SU-DHL-6 (cell line): ENCODE measurements around the gene MAG.

ENCODE experiments used
- H2AFZ ChIP-seq: fragments of 200-600 bp; sonication (generic); 2 replicates; pipeline ENCODE4 v1.6.1; 2014; ENCODE audit warnings: low read depth, mild to moderate bottlenecking, moderate library complexity, mixed read lengths, antibody characterized with exemption, low read length; ENCODE audit not compliant: severe bottlenecking
- H3F3A ChIP-seq: fragments of 200-600 bp; shearing (Covaris generic); 2 replicates; pipeline ENCODE4 v1.6.0; 2016; ENCODE audit warnings: antibody characterized with exemption, mild to moderate bottlenecking; ENCODE audit not compliant: insufficient read depth
- H3K27ac ChIP-seq: fragments of 200-600 bp; sonication (generic); 2 replicates; pipeline ENCODE4 v1.5.1; 2016; ENCODE audit warnings: low read depth, mild to moderate bottlenecking, low read length, moderate library complexity, mixed read lengths
- H3K27me3 ChIP-seq: fragments of 200-600 bp; sonication (generic), shearing (Covaris generic); 2 replicates; pipeline ENCODE4 v1.6.0; 2014; ENCODE audit warnings: mild to moderate bottlenecking, low read length
- H3K36me3 ChIP-seq: fragments of 200-600 bp; sonication (generic); 2 replicates; pipeline ENCODE4 v1.6.1; 2014; ENCODE audit warnings: mild to moderate bottlenecking, low read length, mixed read lengths
- H3K4me2 ChIP-seq: fragments of 300-600, 200-600 bp; shearing (Covaris generic), sonication (generic); 2 replicates; pipeline ENCODE4 v1.6.0; 2014; ENCODE audit warnings: low read length, low read depth, mild to moderate bottlenecking; ENCODE audit not compliant: poor library complexity, severe bottlenecking
- H3K4me3 ChIP-seq: fragments of 200-600 bp; sonication (generic); 2 replicates; pipeline ENCODE4 v1.5.1; 2014; ENCODE audit warnings: antibody characterized with exemption, low read length, mild to moderate bottlenecking, mixed read lengths; ENCODE audit not compliant: insufficient read depth, poor library complexity, severe bottlenecking
- H3K79me2 ChIP-seq: fragments of 200-600 bp; sonication (generic); 2 replicates; pipeline ENCODE4 v1.6.1; 2014; ENCODE audit warnings: mild to moderate bottlenecking, low read length, moderate library complexity; ENCODE audit not compliant: insufficient read depth
- H3K9ac ChIP-seq: fragments of 200-600 bp; sonication (generic); 2 replicates; pipeline ENCODE4 v1.7.0; 2014; ENCODE audit warnings: mild to moderate bottlenecking, low read length
- H3K9me2 ChIP-seq: fragments of 200-600 bp; sonication (generic); replicated peaks from 2 replicates; pipeline ENCODE4 v1.6.1; 2014; ENCODE audit warnings: low read length; ENCODE audit not compliant: insufficient read depth
- H3K9me3 ChIP-seq: fragments of 200-600 bp; sonication (generic); 2 replicates; pipeline ENCODE4 v1.6.1; 2014; ENCODE audit warnings: low read length, mixed read lengths; ENCODE audit not compliant: insufficient read depth
- H4K20me1 ChIP-seq: fragments of 200-600 bp; sonication (generic); 2 replicates; pipeline ENCODE4 v1.6.1; 2014; ENCODE audit warnings: low read depth, mild to moderate bottlenecking, antibody characterized with exemption, low read length, moderate library complexity, mixed read lengths
- CTCF ChIP-seq: fragments of 200-600 bp; sonication (generic); IDR thresholded peaks from one replicate; pipeline ENCODE4 v1.5.1; 2017; ENCODE audit warnings: antibody characterized with exemption, mild to moderate bottlenecking, low read length, moderate library complexity; ENCODE audit not compliant: insufficient read depth, poor library complexity, severe bottlenecking
- EZH2phosphoT487 ChIP-seq: fragments of 200-600 bp; sonication (generic), shearing (Covaris generic); conservative IDR thresholded peaks from 2 replicates; pipeline ENCODE4 v1.6.1; 2018; ENCODE audit warnings: mild to moderate bottlenecking, antibody characterized with exemption, low read length, moderate library complexity, mixed read lengths

The MAG gene

GRCh38 chr19:35331551-35332214, 39.7 kb downstream of the MAG start:
- peak overlapping the region; percentile 96 for H3K27ac ChIP-seq
- H3K9me3 ChIP-seq = no peaks in the 10 kb centered on the region
- H3K36me3 ChIP-seq = peaks cover 29% of the 10 kb centered on the region
- H4K20me1 ChIP-seq = peaks cover 9% of the 10 kb centered on the region; the same call in 1 of the 2 replicates
- H3K79me2 ChIP-seq = peaks cover 70% of the 10 kb centered on the region
- no peak for TF ChIP-seq CTCF
- TF ChIP-seq EZH2phosphoT487 = no peak
- H3F3A ChIP-seq = peaks cover 29% of the 10 kb centered on the region
- no peak overlapping the region for H2AFZ ChIP-seq
- H3K4me2 ChIP-seq = peak overlapping the region; percentile 94
- H3K27me3 ChIP-seq = no peaks in the 10 kb centered on the region
- peak overlapping the region; percentile 63 for H3K9ac ChIP-seq
- peak overlapping the region; percentile 63 for H3K4me3 ChIP-seq
- no peaks in the 10 kb centered on the region for H3K9me2 ChIP-seq

- Histone ChIP-seq H3K27me3 (no peaks in the 10 kb centered on the region), H3K4me3 (peak overlapping the region; percentile 63), H3K36me3 (peaks cover 33% of the 10 kb centered on the region), H3K9me2 (no peaks in the 10 kb centered on the region), H3K4me2 (peak overlapping the region; percentile 94), H3F3A (peaks cover 32% of the 10 kb centered on the region), H3K79me2 (peaks cover 71% of the 10 kb centered on the region), H2AFZ (no peak overlapping the region), H3K9me3 (no peaks in the 10 kb centered on the region), H4K20me1 (peaks cover 9% of the 10 kb centered on the region; the same call in 1 of the 2 replicates), H3K9ac (peak overlapping the region; percentile 63), H3K27ac (peak overlapping the region; percentile 96)
- TF ChIP-seq CTCF (no peak), EZH2phosphoT487 (no peak)
Measured at GRCh38 chr19:35332817-35333216, 40.9 kb downstream of the MAG start.

- no peak overlapping the region for H2AFZ ChIP-seq
- peak overlapping the region; percentile 63 for H3K9ac ChIP-seq
- TF ChIP-seq CTCF (no peak), EZH2phosphoT487 (no peak)
- peaks cover 32% of the 10 kb centered on the region for H3F3A ChIP-seq
- no peaks in the 10 kb centered on the region for H3K9me3 ChIP-seq
- no peaks in the 10 kb centered on the region for H3K27me3 ChIP-seq
- H4K20me1 ChIP-seq = peaks cover 9% of the 10 kb centered on the region; the same call in 1 of the 2 replicates
- H3K9me2 ChIP-seq = no peaks in the 10 kb centered on the region
- H3K36me3 ChIP-seq = peaks cover 37% of the 10 kb centered on the region
- H3K27ac ChIP-seq = peak overlapping the region; percentile 96
- peak overlapping the region; percentile 63 for H3K4me3 ChIP-seq
- H3K79me2 ChIP-seq = peaks cover 66% of the 10 kb centered on the region
- peak overlapping the region; percentile 94 for H3K4me2 ChIP-seq
Measured at GRCh38 chr19:35334144-35334753, 42.3 kb downstream of the MAG start.
